Stimulated activated CD4-positive, alpha-beta T cell treated with anti-CD3 and anti-CD28 coated beads, TNF-alpha, amount 100 ng/mL, for 1 hour (primary cell): Measurements from ENCODE around the gene FAM217B.

Experiments used
- DNase-seq, 3 donors: peaks; one replicate each; pipeline ENCODE4 v3.0.0-alpha.2; 2020; ENCODE audit warnings: low read depth in 3 of 3, low spot score in 1 of 3

The FAM217B gene

GRCh38 chr20:59940129-59940955, at the start of gene FAM217B, which contains the start of gene PPP1R3D:
Gene FAM217B, plus strand, starts transcription at chr20:59940389. Its CDS starts 3,555 bp downstream, at chr20:59943944.
Gene PPP1R3D, minus strand, starts transcription at chr20:59940305. Its CDS starts 374 bp downstream, at chr20:59939931.
- peak; percentile 62 to 82 (median 70) for DNase-seq

GRCh38 chr20:59891581-59891980, 48.6 kb upstream of the FAM217B start:
- DNase-seq = no peak

GRCh38 chr20:59895908-59896307, 44.3 kb upstream of the FAM217B start:
- no peak for DNase-seq

GRCh38 chr20:59902470-59902869, 37.7 kb upstream of the FAM217B start:
- DNase-seq = no peak

GRCh38 chr20:59903621-59904020, 36.6 kb upstream of the FAM217B start:
- DNase-seq = no peak

GRCh38 chr20:59908855-59909254, 31.3 kb upstream of the FAM217B start:
- DNase-seq = no peak

- DNase-seq = no peak
These were observed 29.1 kb upstream of the FAM217B start for GRCh38 chr20:59911041-59911440.

- no peak for DNase-seq
These were observed 27.6 kb upstream of the FAM217B start for GRCh38 chr20:59912609-59913008.

- no peak for DNase-seq
These were observed 19.2 kb upstream of the FAM217B start for GRCh38 chr20:59920944-59921343.

- DNase-seq = no peak
These were observed 16.7 kb upstream of the FAM217B start for GRCh38 chr20:59923514-59923913.

- no peak for DNase-seq
These were observed 14.8 kb upstream of the FAM217B start for GRCh38 chr20:59925359-59925758.

GRCh38 chr20:59925899-59926298, 14.3 kb upstream of the FAM217B start:
- no peak for DNase-seq

- no peak for DNase-seq
These were observed 8.5 kb upstream of the FAM217B start for GRCh38 chr20:59931511-59932312.

- DNase-seq = no peak
These were observed 7.4 kb upstream of the FAM217B start for GRCh38 chr20:59932616-59933295.

GRCh38 chr20:59933296-59933848, 6.8 kb upstream of the FAM217B start, which contains the start of gene SYCP2:
Gene SYCP2, minus strand, starts transcription at chr20:59933637. Its CDS starts 11,224 bp downstream, at chr20:59922413.
- peak in 1 of 3 donors; percentile 46 for DNase-seq

- peak; percentile 45 to 71 (median 49) for DNase-seq
These were observed 6.2 kb upstream of the FAM217B start for GRCh38 chr20:59933849-59934585.

- DNase-seq = no peak
These were observed 4.6 kb upstream of the FAM217B start for GRCh38 chr20:59935457-59936185.

- DNase-seq = no peak
These were observed 3.8 kb upstream of the FAM217B start for GRCh38 chr20:59936409-59936808.

GRCh38 chr20:59937150-59937549, 3.0 kb upstream of the FAM217B start:
- DNase-seq = no peak

GRCh38 chr20:59938221-59938620, 2.0 kb upstream of the FAM217B start:
- no peak for DNase-seq
